ENCODE measurements around the gene PPP2R1A.

DNA sequence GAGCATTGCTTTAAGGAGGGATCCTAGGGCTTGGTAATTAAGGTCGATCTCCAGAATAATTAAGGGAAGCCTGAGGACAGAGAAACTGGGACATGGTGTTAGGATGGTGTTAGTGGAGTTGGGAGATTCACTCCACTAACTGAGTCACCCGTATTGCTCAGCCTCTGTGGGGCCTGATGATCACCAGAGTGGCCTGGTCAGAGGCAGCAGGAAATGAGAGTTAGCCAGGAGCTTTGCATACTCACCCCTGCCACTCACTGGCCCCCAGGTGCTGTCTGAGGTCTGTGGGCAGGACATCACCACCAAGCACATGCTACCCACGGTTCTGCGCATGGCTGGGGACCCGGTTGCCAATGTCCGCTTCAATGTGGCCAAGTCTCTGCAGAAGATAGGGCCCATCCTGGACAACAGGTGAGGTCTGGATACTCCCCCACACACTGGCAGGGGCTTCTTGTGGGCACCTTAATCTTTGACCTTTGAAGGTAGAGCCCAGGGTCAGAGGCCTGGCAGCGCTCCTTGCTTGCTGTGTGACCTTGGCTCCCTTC, 32.1 kb downstream of the PPP2R1A start:
- TF ChIP-seq, protein P1, sequence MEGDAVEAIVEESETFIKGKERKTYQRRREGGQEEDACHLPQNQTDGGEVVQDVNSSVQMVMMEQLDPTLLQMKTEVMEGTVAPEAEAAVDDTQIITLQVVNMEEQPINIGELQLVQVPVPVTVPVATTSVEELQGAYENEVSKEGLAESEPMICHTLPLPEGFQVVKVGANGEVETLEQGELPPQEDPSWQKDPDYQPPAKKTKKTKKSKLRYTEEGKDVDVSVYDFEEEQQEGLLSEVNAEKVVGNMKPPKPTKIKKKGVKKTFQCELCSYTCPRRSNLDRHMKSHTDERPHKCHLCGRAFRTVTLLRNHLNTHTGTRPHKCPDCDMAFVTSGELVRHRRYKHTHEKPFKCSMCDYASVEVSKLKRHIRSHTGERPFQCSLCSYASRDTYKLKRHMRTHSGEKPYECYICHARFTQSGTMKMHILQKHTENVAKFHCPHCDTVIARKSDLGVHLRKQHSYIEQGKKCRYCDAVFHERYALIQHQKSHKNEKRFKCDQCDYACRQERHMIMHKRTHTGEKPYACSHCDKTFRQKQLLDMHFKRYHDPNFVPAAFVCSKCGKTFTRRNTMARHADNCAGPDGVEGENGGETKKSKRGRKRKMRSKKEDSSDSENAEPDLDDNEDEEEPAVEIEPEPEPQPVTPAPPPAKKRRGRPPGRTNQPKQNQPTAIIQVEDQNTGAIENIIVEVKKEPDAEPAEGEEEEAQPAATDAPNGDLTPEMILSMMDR (IDR thresholded peaks at IDR 0.05), result no peak
- no peak for TF ChIP-seq POLR2A (IDR thresholded peaks at IDR 0.05)

Data from lower leg skin (tissue), 3 donors.